Activated naive CD4-positive, alpha-beta T cell treated with anti-CD3 and anti-CD28 coated beads, Interleukin-2, amount 50 U/mL, for 24 hours (primary cell): ENCODE results near the gene GPR27.

Experiments
- H3K27ac Mint-ChIP-seq: one replicate; pipeline ENCODE4 v1.8.0; 2021; ENCODE audit warnings: mild to moderate bottlenecking, mixed read lengths
- H3K27me3 Mint-ChIP-seq: one replicate; pipeline ENCODE4 v1.8.0; 2021; ENCODE audit warnings: mixed read lengths
- H3K36me3 Mint-ChIP-seq: one replicate; pipeline ENCODE4 v1.8.0; 2021; ENCODE audit warnings: mixed read lengths
- H3K4me1 Mint-ChIP-seq: one replicate; pipeline ENCODE4 v1.8.0; 2021; ENCODE audit warnings: mixed read lengths
- H3K4me3 Mint-ChIP-seq: one replicate; pipeline ENCODE4 v1.8.0; 2021; ENCODE audit warnings: mild to moderate bottlenecking, mixed read lengths
- H3K9me3 Mint-ChIP-seq: one replicate; pipeline ENCODE4 v1.8.0; 2021; ENCODE audit warnings: mixed read lengths

GPR27 gene

DNA sequence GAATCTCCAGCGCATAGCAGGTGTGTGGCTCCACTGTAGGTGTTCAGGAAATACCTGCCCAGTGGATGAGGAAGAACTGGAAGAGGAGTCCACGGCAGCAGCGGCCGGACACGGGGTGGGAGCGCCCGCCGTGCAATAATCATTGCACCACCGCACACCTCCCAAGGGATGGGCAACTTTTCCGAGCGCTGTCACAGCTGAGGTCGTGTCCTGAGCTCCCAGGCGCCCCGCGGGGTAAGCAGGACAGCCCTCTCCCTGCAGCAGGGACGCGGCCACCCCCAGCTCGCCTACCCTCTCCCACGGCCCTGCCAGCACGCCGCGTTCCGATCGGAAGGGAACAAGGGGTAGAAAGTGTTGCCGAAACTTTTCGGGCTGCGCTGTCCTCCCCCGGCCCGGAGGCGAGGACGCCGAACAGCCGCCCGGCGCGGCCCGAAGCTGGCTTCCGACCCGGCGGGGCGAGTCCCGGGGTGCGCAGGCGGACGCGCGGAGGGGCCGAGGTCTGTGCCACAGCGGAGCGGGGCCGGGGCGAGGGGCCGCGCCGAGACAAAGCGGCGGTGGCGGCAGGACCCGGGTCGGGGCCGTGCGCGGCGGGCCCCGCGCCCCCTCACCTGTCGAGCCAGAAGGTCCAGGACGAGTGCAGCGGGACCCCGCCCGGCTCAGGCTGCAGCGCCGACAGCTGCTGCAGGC lies 28.9 kb upstream of the GPR27 start:
- no peaks in the 10 kb centered on the region for H3K9me3 Mint-ChIP-seq

DNA sequence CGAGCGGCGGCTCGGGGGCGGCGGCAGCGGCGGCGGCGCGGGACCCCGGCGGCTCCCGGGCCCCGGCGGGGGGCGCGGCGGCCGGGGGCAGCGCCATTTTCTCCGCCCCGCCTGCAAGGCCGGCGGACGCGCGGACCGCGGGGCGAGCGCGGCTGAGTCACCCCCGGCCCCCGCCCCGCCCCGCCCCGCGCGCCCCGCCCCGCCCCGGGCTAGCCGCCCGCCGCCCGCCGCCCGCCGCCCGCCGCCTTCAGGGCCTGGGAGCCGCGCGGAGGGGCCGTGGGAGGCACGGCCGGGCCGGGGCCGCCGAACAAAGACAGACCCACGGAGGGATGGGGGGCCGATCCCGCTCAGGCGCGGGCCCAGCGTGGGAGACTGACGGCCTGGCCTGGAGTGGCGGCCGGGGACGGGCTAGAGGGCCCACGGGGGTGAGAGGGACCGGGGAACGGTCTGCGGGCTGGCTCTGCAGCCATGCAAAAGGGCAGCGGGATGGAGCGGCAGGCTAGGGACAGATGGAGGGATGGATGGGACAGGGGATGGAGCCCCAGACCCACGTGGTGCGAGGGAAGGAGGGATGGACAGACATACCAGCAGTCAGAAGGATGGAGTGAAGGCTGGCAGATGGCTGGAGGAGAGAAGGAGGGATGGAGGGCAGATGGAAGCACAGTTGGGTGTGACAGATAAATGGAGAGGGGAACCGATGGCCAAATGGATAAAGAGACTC lies 28.2 kb upstream of the GPR27 start, which contains the start of gene EIF4E3:
EIF4E3 (minus strand) TSS at position 132 of the 721 bp plus-strand sequence; CDS start at position 97, 35 bp downstream.
- no peaks in the 10 kb centered on the region for H3K9me3 Mint-ChIP-seq
- H3K27ac Mint-ChIP-seq: peak within 1 kb of the TSS; percentile 98
- peaks cover 77% of the 10 kb centered on the region for H3K4me1 Mint-ChIP-seq
- H3K27me3 Mint-ChIP-seq: no peaks in the 10 kb centered on the region
- H3K4me3 Mint-ChIP-seq: peak within 1 kb of the TSS; percentile 92
- H3K36me3 Mint-ChIP-seq: peaks cover 3% of the 10 kb centered on the region

More for the DNA sequence above, 28.9 kb upstream of the GPR27 start:
- peak overlapping the region; percentile 92 for H3K4me3 Mint-ChIP-seq
- peaks cover 73% of the 10 kb centered on the region for H3K4me1 Mint-ChIP-seq
- H3K27me3 Mint-ChIP-seq: no peaks in the 10 kb centered on the region
- peak overlapping the region; percentile 98 for H3K27ac Mint-ChIP-seq
- H3K36me3 Mint-ChIP-seq: peaks cover 4% of the 10 kb centered on the region

GRCh38 chr3:71726146-71726545 lies 27.5 kb upstream of the GPR27 start:
- Mint-ChIP-seq H3K9me3 (no peaks in the 10 kb centered on the region), H3K27ac (peak overlapping the region; percentile 94), H3K27me3 (no peaks in the 10 kb centered on the region), H3K4me3 (peak overlapping the region; percentile 92), H3K36me3 (no peaks in the 10 kb centered on the region), H3K4me1 (peaks cover 77% of the 10 kb centered on the region)

DNA sequence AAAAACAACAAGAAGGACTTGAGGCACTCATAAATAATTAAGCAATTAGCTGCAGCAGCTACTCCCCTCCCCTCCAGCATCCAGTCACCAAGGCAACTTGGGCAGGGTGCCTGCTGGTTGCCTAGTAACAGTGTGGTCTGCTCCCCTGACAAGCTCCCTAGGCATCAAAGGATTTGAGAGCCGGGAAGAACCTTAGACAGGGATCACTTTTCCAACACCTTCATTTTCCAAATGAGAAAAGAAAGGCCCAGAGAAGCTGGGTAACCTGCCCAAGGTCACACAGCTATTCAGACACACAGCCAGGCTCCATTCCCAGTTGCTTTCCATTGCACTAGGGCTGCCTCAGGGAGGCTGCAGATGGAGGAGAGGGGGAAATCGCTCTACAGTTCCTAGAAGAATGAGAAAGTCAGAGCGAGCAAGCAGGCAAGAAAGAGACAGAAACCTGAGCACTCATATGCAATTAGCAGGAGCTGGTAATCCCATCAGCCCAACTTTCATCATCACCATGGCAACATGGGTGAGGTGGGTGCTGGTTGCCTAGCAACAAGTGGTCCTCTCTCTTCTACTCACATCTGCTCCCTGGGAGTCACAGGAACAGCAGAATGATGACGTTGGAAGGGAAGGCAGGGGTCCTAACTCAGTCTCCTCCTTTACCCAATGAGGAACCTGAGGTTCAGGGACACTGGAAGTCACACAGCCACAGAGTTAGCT lies 24.9 kb upstream of the GPR27 start:
- H3K27me3 Mint-ChIP-seq: no peaks in the 10 kb centered on the region

GRCh38 chr3:71732637-71733036 lies 21.0 kb upstream of the GPR27 start:
- peaks cover 3% of the 10 kb centered on the region for H3K27me3 Mint-ChIP-seq
- H3K36me3 Mint-ChIP-seq: peaks cover 4% of the 10 kb centered on the region
- H3K27ac Mint-ChIP-seq: no peak overlapping the region
- peaks cover 7% of the 10 kb centered on the region for H3K9me3 Mint-ChIP-seq
- no peak overlapping the region for H3K4me3 Mint-ChIP-seq
- peaks cover 28% of the 10 kb centered on the region for H3K4me1 Mint-ChIP-seq

More for the DNA sequence above, 24.9 kb upstream of the GPR27 start:
- no peaks in the 10 kb centered on the region for H3K9me3 Mint-ChIP-seq
- H3K4me3 Mint-ChIP-seq: no peak overlapping the region
- H3K36me3 Mint-ChIP-seq: no peaks in the 10 kb centered on the region
- H3K4me1 Mint-ChIP-seq: peaks cover 51% of the 10 kb centered on the region
- peak overlapping the region; percentile 51 for H3K27ac Mint-ChIP-seq

DNA sequence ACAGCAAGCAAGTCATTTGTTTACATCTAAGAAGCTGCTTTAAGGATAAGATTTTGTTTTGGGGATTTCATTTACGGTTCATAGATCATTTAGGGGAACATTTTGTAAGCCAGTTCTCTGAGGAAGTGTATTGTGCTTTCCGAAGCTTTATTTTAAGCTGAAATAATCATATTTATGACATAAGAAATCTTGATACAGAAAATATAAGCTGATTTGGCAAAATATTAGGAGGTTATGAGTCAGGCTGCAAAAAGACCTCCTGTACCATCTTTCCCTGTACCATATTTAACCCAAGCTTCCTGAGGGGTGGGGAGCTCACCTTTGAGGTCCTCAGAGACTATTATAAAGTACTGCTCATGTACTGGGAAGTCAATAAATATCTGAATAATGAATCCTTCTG lies 20.3 kb upstream of the GPR27 start:
- Mint-ChIP-seq H3K27ac (no peak overlapping the region), H3K4me1 (peaks cover 27% of the 10 kb centered on the region), H3K27me3 (peaks cover 6% of the 10 kb centered on the region), H3K36me3 (peaks cover 5% of the 10 kb centered on the region), H3K9me3 (peaks cover 8% of the 10 kb centered on the region), H3K4me3 (no peak overlapping the region)

- Mint-ChIP-seq H3K4me1 (peaks cover 11% of the 10 kb centered on the region), H3K4me3 (no peak overlapping the region), H3K27ac (no peak overlapping the region), H3K9me3 (peaks cover 8% of the 10 kb centered on the region), H3K27me3 (peaks cover 6% of the 10 kb centered on the region), H3K36me3 (peaks cover 5% of the 10 kb centered on the region)
Observed at GRCh38 chr3:71734881-71735280, 18.8 kb upstream of the GPR27 start.

DNA sequence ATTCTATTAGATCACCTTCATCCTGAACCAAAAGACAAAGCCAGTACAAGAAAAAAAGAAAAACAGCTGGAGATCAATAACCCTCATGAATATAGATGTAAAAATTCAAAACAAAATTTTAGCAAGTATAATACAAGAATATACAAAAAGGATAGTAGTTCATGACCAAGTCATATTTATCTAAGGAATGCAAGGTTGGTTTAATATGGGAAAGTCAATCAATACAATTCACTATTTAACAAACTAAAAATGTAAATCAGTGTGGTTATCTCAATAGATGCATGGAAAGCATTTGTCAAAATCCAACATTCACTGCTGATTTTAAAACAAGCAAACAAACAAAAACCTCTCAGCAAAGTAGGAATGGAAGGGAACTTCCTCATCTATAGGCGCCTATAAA lies 11.0 kb upstream of the GPR27 start:
- Mint-ChIP-seq H3K4me3 (no peak overlapping the region), H3K9me3 (peaks cover 21% of the 10 kb centered on the region), H3K36me3 (peaks cover 17% of the 10 kb centered on the region), H3K4me1 (no peaks in the 10 kb centered on the region), H3K27me3 (peaks cover 5% of the 10 kb centered on the region), H3K27ac (no peak overlapping the region)

- H3K27me3 Mint-ChIP-seq: peaks cover 4% of the 10 kb centered on the region
- H3K9me3 Mint-ChIP-seq: peaks cover 21% of the 10 kb centered on the region
- no peak overlapping the region for H3K27ac Mint-ChIP-seq
- peaks cover 15% of the 10 kb centered on the region for H3K36me3 Mint-ChIP-seq
- no peak overlapping the region for H3K4me3 Mint-ChIP-seq
- no peaks in the 10 kb centered on the region for H3K4me1 Mint-ChIP-seq
Observed at GRCh38 chr3:71744738-71745137, 8.9 kb upstream of the GPR27 start.

DNA sequence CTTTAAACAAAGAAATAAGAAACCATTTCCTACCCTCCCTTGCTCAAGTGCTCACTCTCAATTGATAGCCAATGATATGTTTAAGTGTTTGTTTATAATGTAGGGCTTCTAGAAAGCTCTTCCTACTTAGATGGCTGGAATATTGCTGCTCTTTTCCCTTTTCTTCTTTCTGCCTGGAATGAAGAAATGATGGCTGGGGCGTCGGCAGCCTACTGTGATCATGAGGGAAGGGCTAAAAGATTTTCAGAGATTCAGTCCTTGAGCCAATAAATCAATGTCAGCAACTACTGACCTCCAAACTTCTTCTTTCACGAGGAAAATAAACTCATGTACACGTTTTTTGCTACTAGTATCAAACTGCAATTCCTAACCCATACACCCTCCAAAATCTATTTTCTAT lies 2.1 kb upstream of the GPR27 start:
- Mint-ChIP-seq H3K27me3 (peaks cover 34% of the 10 kb centered on the region), H3K4me3 (no peak overlapping the region), H3K9me3 (no peaks in the 10 kb centered on the region), H3K4me1 (peaks cover 7% of the 10 kb centered on the region), H3K36me3 (peaks cover 5% of the 10 kb centered on the region), H3K27ac (no peak overlapping the region)

DNA sequence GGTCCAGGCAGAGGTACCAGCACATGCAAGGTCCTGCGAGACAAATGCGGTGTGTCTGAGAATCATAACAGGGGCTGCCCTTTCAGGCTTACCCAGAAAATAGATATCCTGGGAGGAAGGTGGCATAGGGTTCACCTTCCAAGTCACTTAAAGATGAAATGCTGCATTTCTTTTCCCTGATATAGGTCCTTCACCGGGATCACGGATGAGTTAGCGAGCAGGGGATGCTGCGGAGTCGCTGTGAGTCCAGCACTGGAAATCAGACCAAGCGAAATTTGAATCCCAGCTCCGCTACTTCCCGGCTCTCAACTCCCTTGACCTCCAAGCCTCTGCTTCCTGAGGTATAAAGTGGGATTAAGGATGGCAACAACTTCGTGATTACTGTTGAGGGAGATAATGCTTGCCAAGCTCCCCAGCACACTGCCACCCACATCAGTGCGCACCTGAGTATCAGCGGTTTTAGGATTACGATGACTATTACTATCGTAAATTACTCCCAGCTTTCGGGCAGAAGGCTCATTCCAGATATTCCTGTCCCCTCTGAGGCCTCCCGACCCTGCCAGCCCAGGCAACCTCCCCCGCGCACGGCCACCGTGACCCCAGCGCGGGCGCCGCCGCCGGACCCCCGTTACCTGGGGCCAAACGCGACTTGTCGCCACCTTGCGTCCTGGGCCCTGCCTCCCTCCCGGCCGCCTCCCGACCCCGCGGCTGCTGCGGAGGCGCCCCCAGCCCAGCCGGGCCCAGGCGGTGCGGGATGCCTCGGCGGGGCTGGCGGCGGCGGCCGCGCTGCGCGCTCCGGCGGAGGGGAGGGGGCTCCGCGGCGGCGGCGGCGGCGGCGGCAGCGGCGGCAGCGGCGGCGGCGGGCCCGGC lies 589 bp upstream of the GPR27 start:
- peaks cover 5% of the 10 kb centered on the region for H3K36me3 Mint-ChIP-seq
- H3K9me3 Mint-ChIP-seq: no peaks in the 10 kb centered on the region
- H3K27ac Mint-ChIP-seq: no peak overlapping the region
- peaks cover 7% of the 10 kb centered on the region for H3K4me1 Mint-ChIP-seq
- H3K4me3 Mint-ChIP-seq: peak overlapping the region; percentile 69
- peaks cover 38% of the 10 kb centered on the region for H3K27me3 Mint-ChIP-seq

GRCh38 chr3:71754610-71755253 lies 1.1 kb downstream of the GPR27 start:
- Mint-ChIP-seq H3K4me1 (peaks cover 7% of the 10 kb centered on the region), H3K4me3 (peak overlapping the region; percentile 80), H3K27ac (no peak overlapping the region), H3K36me3 (peaks cover 5% of the 10 kb centered on the region), H3K9me3 (no peaks in the 10 kb centered on the region), H3K27me3 (peaks cover 37% of the 10 kb centered on the region)

GRCh38 chr3:71758091-71758490 lies 4.4 kb downstream of the GPR27 start:
- H3K36me3 Mint-ChIP-seq: peaks cover 3% of the 10 kb centered on the region
- H3K27me3 Mint-ChIP-seq: peaks cover 18% of the 10 kb centered on the region
- no peaks in the 10 kb centered on the region for H3K9me3 Mint-ChIP-seq
- peaks cover 7% of the 10 kb centered on the region for H3K4me1 Mint-ChIP-seq
- no peak overlapping the region for H3K4me3 Mint-ChIP-seq
- no peak overlapping the region for H3K27ac Mint-ChIP-seq

- H3K27me3 Mint-ChIP-seq: peaks cover 18% of the 10 kb centered on the region
- peaks cover 7% of the 10 kb centered on the region for H3K4me1 Mint-ChIP-seq
- no peak overlapping the region for H3K4me3 Mint-ChIP-seq
Observed at GRCh38 chr3:71759401-71759800, 5.7 kb downstream of the GPR27 start.

DNA sequence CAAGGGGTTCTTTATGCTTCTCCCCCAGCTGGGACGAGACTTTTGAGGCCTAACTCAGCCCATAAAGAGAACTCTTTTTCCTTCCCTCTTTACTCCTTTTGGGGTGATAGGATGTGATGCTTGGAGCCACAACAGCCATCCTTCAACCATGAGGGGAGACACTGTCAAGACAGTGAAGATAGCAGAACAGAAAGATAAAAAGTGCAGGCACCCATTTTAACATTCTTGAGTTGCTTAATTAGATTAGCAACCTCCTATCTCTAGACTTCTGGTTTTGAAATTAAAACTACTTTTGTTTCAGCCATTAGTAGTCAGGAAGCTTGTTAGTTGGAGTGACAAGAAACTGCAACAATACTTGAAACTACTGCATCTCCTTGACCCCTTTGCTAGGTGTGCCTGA lies 6.5 kb downstream of the GPR27 start:
- no peak overlapping the region for H3K4me3 Mint-ChIP-seq
- H3K9me3 Mint-ChIP-seq: no peaks in the 10 kb centered on the region
- H3K27ac Mint-ChIP-seq: no peak overlapping the region
- H3K4me1 Mint-ChIP-seq: peaks cover 5% of the 10 kb centered on the region
- peaks cover 2% of the 10 kb centered on the region for H3K36me3 Mint-ChIP-seq
- peaks cover 15% of the 10 kb centered on the region for H3K27me3 Mint-ChIP-seq

More at GRCh38 chr3:71759401-71759800, 5.7 kb downstream of the GPR27 start:
- H3K36me3 Mint-ChIP-seq: peaks cover 3% of the 10 kb centered on the region
- H3K27ac Mint-ChIP-seq: no peak overlapping the region
- no peaks in the 10 kb centered on the region for H3K9me3 Mint-ChIP-seq
